ENCODE data around the gene GOT1.

The GOT1 gene

DNA sequence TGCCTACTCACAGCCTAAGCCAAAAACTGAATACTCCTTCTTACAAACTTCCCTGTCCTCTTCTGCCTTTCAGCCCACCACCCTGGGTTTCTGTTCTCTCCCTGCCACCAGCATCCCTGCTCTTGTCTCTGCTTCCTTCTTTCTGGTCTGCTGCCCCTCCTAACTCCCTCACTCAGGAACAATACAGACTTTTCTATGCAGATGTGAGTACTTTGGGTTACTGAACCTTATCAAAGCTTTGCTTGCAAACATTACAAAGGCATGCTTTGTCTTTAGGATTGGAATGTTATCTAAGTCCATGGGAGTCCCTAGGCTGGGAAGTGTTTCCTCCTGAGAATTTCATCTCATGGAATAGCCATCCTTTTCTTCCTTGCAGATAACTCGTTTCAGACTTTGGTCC lies 72.3 kb downstream of the GOT1 start:
- DNase-seq (ENCODE audit: low spot score), result no peak

DNA sequence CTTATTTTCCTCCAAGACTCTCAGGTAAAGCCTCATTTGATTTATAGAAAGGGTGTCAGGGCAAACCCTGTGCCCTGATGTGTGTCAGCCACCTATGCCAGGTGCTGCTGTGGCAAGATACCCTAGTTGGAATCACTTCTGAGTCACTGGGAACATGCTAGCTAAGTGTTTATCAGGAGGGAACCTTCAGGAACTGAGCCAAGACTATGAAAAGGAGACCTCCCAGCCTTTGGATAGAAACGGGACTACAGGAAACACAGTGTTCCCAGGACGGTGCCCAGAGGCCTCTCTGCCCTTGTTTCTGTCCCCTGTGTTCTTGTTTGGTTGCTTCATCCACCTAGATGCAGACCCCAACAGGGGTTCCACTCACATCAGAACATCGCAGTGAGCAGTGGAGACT lies 72.7 kb downstream of the GOT1 start:
- DNase-seq (ENCODE audit: low spot score), result no peak

DNA sequence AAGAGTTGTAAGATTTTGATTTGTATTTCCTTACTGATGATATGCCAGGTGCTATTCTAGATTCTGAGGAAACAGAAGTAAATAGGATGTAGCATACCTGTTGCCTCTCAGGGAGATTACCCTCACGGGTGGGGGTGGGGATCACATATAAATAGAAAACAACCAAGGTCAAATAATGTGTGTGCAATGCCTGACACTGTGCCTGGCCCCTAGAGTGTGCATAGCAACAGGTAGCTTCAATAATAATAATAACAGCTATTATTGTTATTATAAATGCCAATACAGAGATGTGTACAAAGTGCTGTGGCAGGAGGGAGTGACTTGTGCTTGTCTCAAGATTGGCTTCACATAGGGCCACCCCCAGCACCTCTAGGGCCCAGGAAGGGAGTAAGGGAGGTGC lies 77.2 kb downstream of the GOT1 start:
- no peak for DNase-seq (ENCODE audit: low spot score)

DNA sequence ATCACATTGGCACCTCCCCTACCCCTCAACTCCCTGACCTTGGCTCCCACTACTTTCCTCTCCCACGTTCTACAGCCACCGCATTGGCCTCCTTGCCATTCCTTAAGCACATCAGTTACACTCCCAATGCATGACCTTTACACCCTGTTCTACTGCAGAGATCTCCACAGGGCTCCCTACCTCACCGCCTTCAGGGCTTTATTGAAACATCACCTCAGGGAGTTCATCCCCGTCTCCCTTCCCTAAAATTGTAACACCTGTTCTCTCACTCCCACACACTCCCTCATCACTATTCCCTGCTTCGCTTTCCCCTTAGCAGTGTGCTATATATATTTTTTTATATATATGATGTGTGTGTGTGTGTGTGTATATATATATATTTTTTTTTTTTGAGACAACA lies 82.8 kb downstream of the GOT1 start:
- no peak for DNase-seq (ENCODE audit: low spot score)

Measured in hematopoietic multipotent progenitor cell treated with erythropoietin and hydrocortisone succinate and interleukin-3 and kit ligand, for 15 days (in vitro differentiated cells).